Panc1 (cell line): ENCODE measurements around the gene SUPT3H. TPM values are rescaled to one million over a fixed set of nuclear protein-coding genes. Genes with fewer than 3 reads are reported as not detected.

ENCODE experiments used
- ATAC-seq: fragments of 200-7000 bp; cut with Tn5 transposase; 2 replicates; pipeline ENCODE4 v1.9.1; 2020; ENCODE audit warnings: mild to moderate bottlenecking, moderate library complexity
- BruUV-seq: library from RNA; stranded (reverse); fragments of 400-500 nt; replicated peaks from 2 replicates; lab custom pipeline; 2021; lab: Mats Ljungman, UMichigan
- CTCF ChIA-PET: fragments of 300-600 bp; sonication (Branson Sonifier 250); formaldehyde crosslinking; loops from one replicate; lab custom pipeline; 2022; ENCODE audit warnings: antibody characterized with exemption; lab: Charles Lee
- POLR2A ChIA-PET: fragments of 300-600 bp; sonication (Branson Sonifier 250); formaldehyde crosslinking; loops from one replicate; lab custom pipeline; 2022; ENCODE audit warnings: antibody characterized with exemption; lab: Charles Lee
- DNase-seq: peaks from one replicate; pipeline ENCODE4 v3.0.0-alpha.2; 2010; ENCODE audit warnings: low read depth, low spot score
- H3K27ac ChIP-seq: 2 replicates; pipeline ENCODE4 v1.5.1; 2011; ENCODE audit warnings: mild to moderate bottlenecking, low read length, inconsistent platforms
- H3K27me3 ChIP-seq: fragments of 200-500 bp; sonication (Bioruptor generic); 2 replicates; pipeline ENCODE4 v1.6.0; 2014; ENCODE audit warnings: low read length, inconsistent platforms; ENCODE audit not compliant: control insufficient read depth, insufficient read depth
- H3K36me3 ChIP-seq: fragments of 200-500 bp; sonication (Bioruptor generic); 2 replicates; pipeline ENCODE4 v1.5.1; 2014; ENCODE audit warnings: inconsistent platforms, mild to moderate bottlenecking, low read length, moderate library complexity; ENCODE audit not compliant: control insufficient read depth, insufficient read depth
- H3K4me1 ChIP-seq: 2 replicates; pipeline ENCODE4 v1.5.1; 2011; ENCODE audit warnings: inconsistent platforms, mild to moderate bottlenecking, low read length, moderate library complexity; ENCODE audit not compliant: control insufficient read depth, insufficient read depth
- H3K4me3 ChIP-seq, 2 experiments: 2 replicates each; pipeline ENCODE4 v1.5.1; 2011 to 2012; ENCODE audit warnings: low read depth in 2 of 2, low read length in 2 of 2, mild to moderate bottlenecking in 2 of 2, inconsistent platforms in 1 of 2, moderate library complexity in 1 of 2
- H3K9me3 ChIP-seq: fragments of 200-500 bp; sonication (Bioruptor generic); 2 replicates; pipeline ENCODE4 v1.5.1; 2014; ENCODE audit warnings: low read depth, mild to moderate bottlenecking, inconsistent platforms, low read length, moderate library complexity; ENCODE audit not compliant: control insufficient read depth, insufficient read depth
- POLR2AphosphoS5 ChIP-seq: IDR thresholded peaks from 2 replicates; pipeline ENCODE4 v1.6.1; 2012; ENCODE audit warnings: mild to moderate bottlenecking, low read depth, low read length, moderate library complexity
- SIN3A ChIP-seq: IDR thresholded peaks from 2 replicates; pipeline ENCODE4 v1.6.1; 2012; ENCODE audit warnings: low read depth, mild to moderate bottlenecking, low read length, moderate library complexity, borderline replicate concordance; ENCODE audit not compliant: insufficient read depth
- TCF7L2 ChIP-seq: IDR thresholded peaks from 2 replicates; pipeline ENCODE4 v1.6.1; 2011; ENCODE audit warnings: mild to moderate bottlenecking, low read depth, low read length, inconsistent platforms
- in situ Hi-C: cut with HindIII; loops from 2 replicates; pipeline ENCODE4 v1.10.0; 2016; ENCODE audit warnings: low sequenced_read_pairs, low pct_unique_long_range_greater_than_20kb
- intact Hi-C: fragments of 100-400 bp; cut with micrococcal nuclease; formaldehyde crosslinking; loops from one replicate; pipeline ENCODE4 v1.10.0; 2022; ENCODE audit not compliant: unreplicated experiment
- total RNA-seq: library from RNA; stranded (reverse); gene quantifications from one replicate; pipeline ENCODE4 v1.2.1, GENCODE V29; 2021; ENCODE audit not compliant: unreplicated experiment
- TF ChIP-seq, protein P1 (sequence below), 2 experiments: IDR thresholded peaks; 2 replicates each; pipeline ENCODE4 v1.6.1; 2011 to 2012; ENCODE audit warnings: low read depth in 2 of 2, control low read depth in 1 of 2, low read length in 1 of 2, mild to moderate bottlenecking in 1 of 2, moderate library complexity in 1 of 2; ENCODE audit not compliant: insufficient read depth in 1 of 2
- TF ChIP-seq, protein P2 (sequence below): fragments of 450-650 bp; IDR thresholded peaks from 2 replicates; pipeline ENCODE4 v1.5.1; 2017; ENCODE audit warnings: mild to moderate bottlenecking

The SUPT3H gene
- total RNA-seq, 1 experiment from 2014 or later = 11.0 TPM

DNA sequence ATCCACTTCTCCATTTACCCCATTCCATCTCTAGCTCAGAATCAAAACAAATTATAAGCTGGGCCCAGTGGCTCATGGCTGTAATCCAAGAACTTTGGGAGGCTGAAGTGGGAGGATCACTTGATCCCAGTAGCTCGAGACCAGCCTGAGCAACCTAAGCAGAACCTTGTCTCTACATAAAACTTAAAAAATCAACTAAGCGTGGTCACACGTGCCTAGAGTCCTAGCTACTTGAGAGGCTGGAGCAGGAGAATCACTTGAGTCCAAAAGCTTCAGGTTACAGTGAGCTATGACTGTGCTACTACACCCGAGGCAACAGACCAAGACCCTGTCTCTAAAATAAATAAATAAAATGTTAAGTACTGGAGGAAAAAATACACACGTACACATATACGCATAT is 124.3 kb downstream of the SUPT3H start:
- POLR2A ChIA-PET = no interaction called here
- no TSS peak for BruUV-seq
- ATAC-seq (no peak), DNase-seq (no peak)
- H3K36me3 ChIP-seq = no peaks in the 10 kb centered on the region
- no peak overlapping the region for H3K4me3 ChIP-seq
- CTCF ChIA-PET = interaction anchor here (0.7 kb wide), 1 partner anchor 777 kb away, joined by 5 read pairs; no protein-coding TSS in a partner anchor
- H3K27ac ChIP-seq = no peak overlapping the region
- intact Hi-C loops (no loop called here), in situ Hi-C loops (no loop called here)
- H3K9me3 ChIP-seq = no peaks in the 10 kb centered on the region
- no peaks in the 10 kb centered on the region for H3K4me1 ChIP-seq
- TF ChIP-seq, protein P1, sequence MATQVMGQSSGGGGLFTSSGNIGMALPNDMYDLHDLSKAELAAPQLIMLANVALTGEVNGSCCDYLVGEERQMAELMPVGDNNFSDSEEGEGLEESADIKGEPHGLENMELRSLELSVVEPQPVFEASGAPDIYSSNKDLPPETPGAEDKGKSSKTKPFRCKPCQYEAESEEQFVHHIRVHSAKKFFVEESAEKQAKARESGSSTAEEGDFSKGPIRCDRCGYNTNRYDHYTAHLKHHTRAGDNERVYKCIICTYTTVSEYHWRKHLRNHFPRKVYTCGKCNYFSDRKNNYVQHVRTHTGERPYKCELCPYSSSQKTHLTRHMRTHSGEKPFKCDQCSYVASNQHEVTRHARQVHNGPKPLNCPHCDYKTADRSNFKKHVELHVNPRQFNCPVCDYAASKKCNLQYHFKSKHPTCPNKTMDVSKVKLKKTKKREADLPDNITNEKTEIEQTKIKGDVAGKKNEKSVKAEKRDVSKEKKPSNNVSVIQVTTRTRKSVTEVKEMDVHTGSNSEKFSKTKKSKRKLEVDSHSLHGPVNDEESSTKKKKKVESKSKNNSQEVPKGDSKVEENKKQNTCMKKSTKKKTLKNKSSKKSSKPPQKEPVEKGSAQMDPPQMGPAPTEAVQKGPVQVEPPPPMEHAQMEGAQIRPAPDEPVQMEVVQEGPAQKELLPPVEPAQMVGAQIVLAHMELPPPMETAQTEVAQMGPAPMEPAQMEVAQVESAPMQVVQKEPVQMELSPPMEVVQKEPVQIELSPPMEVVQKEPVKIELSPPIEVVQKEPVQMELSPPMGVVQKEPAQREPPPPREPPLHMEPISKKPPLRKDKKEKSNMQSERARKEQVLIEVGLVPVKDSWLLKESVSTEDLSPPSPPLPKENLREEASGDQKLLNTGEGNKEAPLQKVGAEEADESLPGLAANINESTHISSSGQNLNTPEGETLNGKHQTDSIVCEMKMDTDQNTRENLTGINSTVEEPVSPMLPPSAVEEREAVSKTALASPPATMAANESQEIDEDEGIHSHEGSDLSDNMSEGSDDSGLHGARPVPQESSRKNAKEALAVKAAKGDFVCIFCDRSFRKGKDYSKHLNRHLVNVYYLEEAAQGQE (IDR thresholded peaks at IDR 0.05; ENCODE audit: insufficient read depth in 1 of 2, low read depth in 2 of 2, low read length in 1 of 2) = no peak
- TF ChIP-seq TCF7L2 (no peak), SIN3A (no peak)
- H3K27me3 ChIP-seq = no peaks in the 10 kb centered on the region

DNA sequence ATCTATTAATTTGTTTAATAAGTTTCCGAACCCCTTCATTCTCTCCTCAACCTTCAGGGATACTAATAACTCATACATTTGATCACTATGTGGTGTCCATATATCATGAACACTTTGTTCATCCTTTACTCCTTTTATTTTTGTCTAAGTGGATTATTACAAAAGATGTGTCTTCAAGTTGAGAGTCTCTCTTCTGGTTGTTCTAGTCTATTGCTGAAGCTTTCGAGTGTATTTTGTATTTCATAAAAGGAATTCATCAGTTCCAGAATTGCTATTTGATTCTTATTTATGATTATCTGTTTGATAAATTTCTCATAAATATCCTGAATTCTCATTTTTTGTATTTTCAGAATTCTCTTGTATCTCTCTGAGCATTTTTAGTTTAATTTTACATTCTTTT is 146.1 kb downstream of the SUPT3H start:
- ChIA-PET POLR2A (no interaction called here), CTCF (no interaction called here)
- no peak for DNase-seq
- TF ChIP-seq SIN3A (no peak), POLR2AphosphoS5 (no peak), TCF7L2 (no peak)
- TF ChIP-seq, protein P1 (IDR thresholded peaks at IDR 0.05; ENCODE audit: insufficient read depth in 1 of 2, low read depth in 2 of 2, low read length in 1 of 2) = no peak
- TF ChIP-seq, protein P2, sequence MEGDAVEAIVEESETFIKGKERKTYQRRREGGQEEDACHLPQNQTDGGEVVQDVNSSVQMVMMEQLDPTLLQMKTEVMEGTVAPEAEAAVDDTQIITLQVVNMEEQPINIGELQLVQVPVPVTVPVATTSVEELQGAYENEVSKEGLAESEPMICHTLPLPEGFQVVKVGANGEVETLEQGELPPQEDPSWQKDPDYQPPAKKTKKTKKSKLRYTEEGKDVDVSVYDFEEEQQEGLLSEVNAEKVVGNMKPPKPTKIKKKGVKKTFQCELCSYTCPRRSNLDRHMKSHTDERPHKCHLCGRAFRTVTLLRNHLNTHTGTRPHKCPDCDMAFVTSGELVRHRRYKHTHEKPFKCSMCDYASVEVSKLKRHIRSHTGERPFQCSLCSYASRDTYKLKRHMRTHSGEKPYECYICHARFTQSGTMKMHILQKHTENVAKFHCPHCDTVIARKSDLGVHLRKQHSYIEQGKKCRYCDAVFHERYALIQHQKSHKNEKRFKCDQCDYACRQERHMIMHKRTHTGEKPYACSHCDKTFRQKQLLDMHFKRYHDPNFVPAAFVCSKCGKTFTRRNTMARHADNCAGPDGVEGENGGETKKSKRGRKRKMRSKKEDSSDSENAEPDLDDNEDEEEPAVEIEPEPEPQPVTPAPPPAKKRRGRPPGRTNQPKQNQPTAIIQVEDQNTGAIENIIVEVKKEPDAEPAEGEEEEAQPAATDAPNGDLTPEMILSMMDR = no peak
- H3K4me1 ChIP-seq = no peaks in the 10 kb centered on the region
- H3K36me3 ChIP-seq = no peaks in the 10 kb centered on the region
- in situ Hi-C loops (no loop called here), intact Hi-C loops (no loop called here)
- ATAC-seq = no peak
- BruUV-seq = no TSS peak
- H3K27ac ChIP-seq = no peak overlapping the region
- H3K27me3 ChIP-seq = no peaks in the 10 kb centered on the region
- peaks cover 9% of the 10 kb centered on the region; the same call in 1 of the 2 replicates for H3K9me3 ChIP-seq
- H3K4me3 ChIP-seq = no peak overlapping the region
